GM23338 (cell line): Measurements from ENCODE around the gene NSRP1. TPM values are rescaled to one million over a fixed set of nuclear protein-coding genes. Genes with fewer than 3 reads are reported as not detected.
A peak's percentile ranks its signal among the peaks of the same experiment; 100 is the strongest.

ENCODE experiments used
- ATAC-seq: fragments of 200-7000 bp; cut with Tn5 transposase; 3 replicates; pipeline ENCODE4 v1.9.1; 2020
- DNase-seq: peaks from one replicate; pipeline ENCODE4 v3.0.0-alpha.2; 2015; ENCODE audit warnings: low spot score
- H2AFZ ChIP-seq: fragments of 200-600 bp; sonication (generic); 2 replicates; pipeline ENCODE4 v1.8.0; 2016; ENCODE audit warnings: antibody characterized with exemption, mild to moderate bottlenecking, moderate library complexity
- H3F3A ChIP-seq: fragments of 200-600 bp; sonication (generic); replicated peaks from 2 replicates; pipeline ENCODE4 v1.8.0; 2017; ENCODE audit warnings: antibody characterized with exemption, mixed run types, low read depth
- H3K27ac ChIP-seq: fragments of 200-600 bp; sonication (generic); 2 replicates; pipeline ENCODE4 v1.6.1; 2016; ENCODE audit warnings: low read depth
- H3K27me3 ChIP-seq: fragments of 200-600 bp; sonication (generic); 2 replicates; pipeline ENCODE4 v1.8.0; 2016; ENCODE audit warnings: mild to moderate bottlenecking, mixed run types, moderate library complexity; ENCODE audit not compliant: insufficient read depth
- H3K36me3 ChIP-seq: fragments of 200-600 bp; sonication (generic); 2 replicates; pipeline ENCODE4 v1.8.0; 2016; ENCODE audit warnings: mild to moderate bottlenecking; ENCODE audit not compliant: insufficient read depth
- H3K4me1 ChIP-seq: fragments of 200-600 bp; sonication (generic); 2 replicates; pipeline ENCODE4 v1.8.0; 2016; ENCODE audit warnings: mild to moderate bottlenecking, moderate library complexity; ENCODE audit not compliant: insufficient read depth
- H3K4me2 ChIP-seq: fragments of 200-600 bp; sonication (generic); 2 replicates; pipeline ENCODE4 v1.7.1; 2017; ENCODE audit warnings: mixed run types
- H3K4me3 ChIP-seq: fragments of 200-600 bp; sonication (generic); 2 replicates; pipeline ENCODE4 v1.6.1; 2016; ENCODE audit warnings: mixed run types
- H3K79me2 ChIP-seq: fragments of 200-600 bp; sonication (generic); replicated peaks from 2 replicates; pipeline ENCODE4 v1.8.0; 2017; ENCODE audit warnings: mild to moderate bottlenecking; ENCODE audit not compliant: insufficient read depth
- H3K9me2 ChIP-seq: fragments of 200-600 bp; sonication (generic); 2 replicates; pipeline ENCODE4 v1.8.0; 2017; ENCODE audit not compliant: insufficient read depth
- H4K20me1 ChIP-seq: fragments of 200-600 bp; sonication (generic); replicated peaks from 2 replicates; pipeline ENCODE4 v1.8.0; 2017; ENCODE audit warnings: mild to moderate bottlenecking; ENCODE audit not compliant: insufficient read depth
- H3K27ac Mint-ChIP-seq: 2 replicates; pipeline ENCODE4 v1.8.0; 2020; ENCODE audit warnings: inconsistent platforms, mild to moderate bottlenecking, moderate library complexity, mixed read lengths
- H3K27me3 Mint-ChIP-seq: 3 replicates; pipeline ENCODE4 v1.8.0; 2022; ENCODE audit warnings: low read depth, mild to moderate bottlenecking, moderate library complexity, mixed read lengths, inconsistent platforms; ENCODE audit not compliant: insufficient read depth, poor library complexity
- H3K36me3 Mint-ChIP-seq: 3 replicates; pipeline ENCODE4 v1.8.0; 2021; ENCODE audit warnings: low read depth, mild to moderate bottlenecking, inconsistent platforms, moderate library complexity, mixed read lengths
- H3K4me1 Mint-ChIP-seq: 3 replicates; pipeline ENCODE4 v1.8.0; 2020; ENCODE audit warnings: mild to moderate bottlenecking, inconsistent platforms, mixed read lengths
- H3K4me3 Mint-ChIP-seq: 3 replicates; pipeline ENCODE4 v1.8.0; 2021; ENCODE audit warnings: moderate library complexity, mild to moderate bottlenecking, inconsistent platforms, mixed read lengths
- H3K9me3 Mint-ChIP-seq: 3 replicates; pipeline ENCODE4 v1.8.0; 2020; ENCODE audit warnings: moderate library complexity, mild to moderate bottlenecking, inconsistent platforms, mixed read lengths
- CREB1 ChIP-seq: fragments of 250-450 bp; sonication (Bioruptor Pico); IDR thresholded peaks from 2 replicates; pipeline ENCODE4 v1.5.0; 2020; ENCODE audit warnings: low read depth, mild to moderate bottlenecking, moderate library complexity
- CTCF ChIP-seq, 2 experiments: fragments of 200-600 bp in 1 of 2; sonication (generic) in 1 of 2; conservative IDR thresholded peaks; 2 replicates each; pipeline versions ENCODE4 v1.5.1 to v1.6.1; 2016 to 2017; ENCODE audit warnings: antibody characterized with exemption in 2 of 2, low read depth in 2 of 2, mild to moderate bottlenecking in 2 of 2, moderate library complexity in 1 of 2
- EZH2 ChIP-seq: fragments of 200-600 bp; sonication (generic); IDR thresholded peaks from one replicate; pipeline ENCODE4 v1.8.0; 2017; ENCODE audit warnings: antibody characterized with exemption, mild to moderate bottlenecking, low read depth; ENCODE audit not compliant: unreplicated experiment
- POLR2AphosphoS5 ChIP-seq: IDR thresholded peaks from 2 replicates; pipeline ENCODE4 v1.6.1; 2016; ENCODE audit warnings: antibody characterized with exemption, low read depth
- REST ChIP-seq: IDR thresholded peaks from one replicate; pipeline ENCODE4 v1.6.1; 2018; ENCODE audit warnings: antibody characterized with exemption; ENCODE audit not compliant: unreplicated experiment
- ZNF114 ChIP-seq: fragments of 250-450 bp; sonication (Bioruptor Pico); IDR thresholded peaks from 2 replicates; pipeline ENCODE4 v1.5.0; 2020; ENCODE audit warnings: mild to moderate bottlenecking, moderate library complexity
- ZNF331 ChIP-seq: fragments of 250-450 bp; sonication (Bioruptor Pico); IDR thresholded peaks from 2 replicates; pipeline ENCODE4 v1.5.0; 2020; ENCODE audit warnings: low read depth, mild to moderate bottlenecking, moderate library complexity
- ZNF462 ChIP-seq: fragments of 250-450 bp; sonication (Bioruptor Pico); IDR thresholded peaks from 2 replicates; pipeline ENCODE4 v1.5.0; 2020; ENCODE audit warnings: mild to moderate bottlenecking, moderate library complexity
- long read RNA-seq: library from polyadenylated mRNA; unstranded; transcript quantifications from one replicate; pipeline ENCODE4 v2.0.0, GENCODE V29; 2020; ENCODE audit not compliant: unreplicated experiment
- polyA plus RNA-seq: library from polyadenylated mRNA; unstranded; fragments of >200 nt; fragmentation: Nextera tagmentation; extraction: Ambion mirVana; gene quantifications from 2 replicates; pipeline ENCODE4 v1.2.1, GENCODE V29; 2016
- total RNA-seq: library from RNA; depleted of rRNA; stranded (reverse); fragments of >200 nt; shearing (Covaris generic); gene quantifications from 2 replicates; pipeline ENCODE4 v1.2.3, GENCODE V29; 2014; rRNA removed

Gene NSRP1
- total RNA-seq, result 5.8 and 15.7 TPM in 2 replicates
- 110 and 111 TPM in 2 replicates for polyA plus RNA-seq
- long read RNA-seq, partial matches to known transcripts, result 13 of 18 reads
- long read RNA-seq, other reads (novel, unspliced or antisense), result 2 of 18 reads

- DNase-seq, result peak; percentile 98
- H3K4me1 ChIP-seq, result peaks cover 5% of the 10 kb centered on the region
- ATAC-seq, result peak; percentile 99
- H3K27me3 Mint-ChIP-seq, result no peaks in the 10 kb centered on the region
- H4K20me1 ChIP-seq, result no peaks in the 10 kb centered on the region
- peak within 1 kb of the TSS; percentile 95 for H3K27ac ChIP-seq
- peak within 1 kb of the TSS; percentile 83 for H2AFZ ChIP-seq
- H3K4me1 Mint-ChIP-seq, result peaks cover 11% of the 10 kb centered on the region; the same call in 2 of the 3 replicates
- peak within 1 kb of the TSS; percentile 80 for H3K4me2 ChIP-seq
- H3K4me3 ChIP-seq, result peak within 1 kb of the TSS; percentile 77
- H3F3A ChIP-seq, result no peaks in the 10 kb centered on the region
- peak within 1 kb of the TSS; percentile 100 for H3K27ac Mint-ChIP-seq
- peak within 1 kb of the TSS; percentile 92 for H3K4me3 Mint-ChIP-seq
- H3K9me2 ChIP-seq, result no peaks in the 10 kb centered on the region
- peaks cover 32% of the 10 kb centered on the region for H3K36me3 Mint-ChIP-seq
- H3K79me2 ChIP-seq, result peaks cover 51% of the 10 kb centered on the region
- TF ChIP-seq POLR2AphosphoS5 (peak; percentile 98), CTCF (conservative IDR thresholded peaks at IDR 0.05; ENCODE audit: low read depth in 2 of 2) (no peak), REST (peak; percentile 32), CREB1 (peak; percentile 92)
- H3K9me3 Mint-ChIP-seq, result no peaks in the 10 kb centered on the region
- no peaks in the 10 kb centered on the region for H3K27me3 ChIP-seq
- no peaks in the 10 kb centered on the region; the same call in 1 of the 2 replicates for H3K36me3 ChIP-seq
Observed at GRCh38 chr17:30116661-30117551, at the start of gene NSRP1. NSRP1 (plus strand) TSS chr17:30116816; CDS start chr17:30116844, 28 bp downstream.

GRCh38 chr17:30068465-30068864, 48.2 kb upstream of the NSRP1 start:
- Histone ChIP-seq H3K27ac (no peak overlapping the region), H3K9me2 (no peaks in the 10 kb centered on the region; the same call in 1 of the 2 replicates), H4K20me1 (no peaks in the 10 kb centered on the region), H3K27me3 (no peaks in the 10 kb centered on the region), H3K4me2 (no peak overlapping the region), H3K79me2 (no peaks in the 10 kb centered on the region), H3K4me1 (no peaks in the 10 kb centered on the region), H2AFZ (no peak overlapping the region), H3K4me3 (no peak overlapping the region), H3K36me3 (no peaks in the 10 kb centered on the region), H3F3A (no peaks in the 10 kb centered on the region)
- Mint-ChIP-seq H3K9me3 (peaks cover 8% of the 10 kb centered on the region; the same call in 1 of the 3 replicates), H3K4me1 (no peaks in the 10 kb centered on the region), H3K4me3 (no peak overlapping the region), H3K27me3 (peaks cover 2% of the 10 kb centered on the region), H3K27ac (no peak overlapping the region), H3K36me3 (no peaks in the 10 kb centered on the region; the same call in 2 of the 3 replicates)
- ATAC-seq (no peak), DNase-seq (no peak)
- no peak for TF ChIP-seq CREB1
- no peak for TF ChIP-seq EZH2
- no peak for TF ChIP-seq ZNF114
- no peak for TF ChIP-seq ZNF331 (CRISPR knock-in tag)
- no peak for TF ChIP-seq ZNF462
